ENCODE measurements around the gene IER5.
A peak's percentile ranks its signal among the peaks of the same experiment; 100 is the strongest.

Gene IER5

DNA sequence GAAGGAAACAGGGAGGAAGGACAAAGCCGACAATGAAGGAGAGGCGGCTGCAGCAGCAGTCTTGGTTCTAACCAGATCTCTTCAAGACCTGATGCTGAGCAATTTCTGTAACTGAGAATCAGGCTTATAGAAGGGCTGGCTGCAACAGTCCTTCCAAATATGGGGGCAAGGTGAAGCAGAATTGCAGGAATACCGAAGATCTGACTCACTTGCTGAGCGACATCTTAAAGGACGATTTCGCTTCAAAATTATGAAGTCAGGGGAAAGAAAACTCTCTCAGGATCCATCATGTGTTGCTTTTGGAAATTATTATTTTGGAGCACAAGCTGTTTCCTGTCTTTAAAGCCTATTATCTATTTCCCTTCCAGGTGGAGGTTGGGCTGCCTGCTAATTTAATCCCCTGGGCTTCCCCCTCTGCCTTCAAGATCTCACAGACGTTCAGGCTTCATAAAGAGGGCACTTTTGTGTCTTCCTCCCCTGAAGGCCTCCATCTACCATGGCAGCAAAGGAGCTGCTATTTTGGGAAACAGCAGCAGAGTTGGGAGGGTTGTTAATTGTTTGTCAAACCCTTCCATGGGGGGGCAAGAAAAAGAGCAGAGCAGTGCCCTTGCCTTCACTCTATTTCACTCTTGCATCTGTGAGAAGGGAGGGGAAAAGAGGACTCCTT is 10.8 kb upstream of the IER5 start:
- DNase-seq = no peak

DNA sequence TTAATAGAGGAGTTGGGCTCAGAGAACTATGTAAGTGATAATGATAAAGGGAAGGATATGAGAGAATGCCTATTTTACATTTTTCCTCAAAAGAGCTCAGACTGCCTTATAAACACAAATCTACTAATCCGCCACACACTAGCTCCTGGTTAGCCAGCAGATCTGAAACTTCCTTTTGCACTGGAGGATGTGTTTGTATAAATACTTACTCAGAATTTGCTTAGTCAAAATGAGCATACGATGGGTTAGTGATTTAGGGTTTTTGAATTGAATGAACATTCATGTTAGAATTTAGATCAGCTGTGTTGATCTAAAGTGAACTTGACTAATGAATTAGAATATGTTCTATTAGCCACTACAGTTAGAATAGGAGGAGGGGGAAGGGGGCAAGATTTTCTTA is 9.1 kb upstream of the IER5 start:
- no peak for DNase-seq

DNA sequence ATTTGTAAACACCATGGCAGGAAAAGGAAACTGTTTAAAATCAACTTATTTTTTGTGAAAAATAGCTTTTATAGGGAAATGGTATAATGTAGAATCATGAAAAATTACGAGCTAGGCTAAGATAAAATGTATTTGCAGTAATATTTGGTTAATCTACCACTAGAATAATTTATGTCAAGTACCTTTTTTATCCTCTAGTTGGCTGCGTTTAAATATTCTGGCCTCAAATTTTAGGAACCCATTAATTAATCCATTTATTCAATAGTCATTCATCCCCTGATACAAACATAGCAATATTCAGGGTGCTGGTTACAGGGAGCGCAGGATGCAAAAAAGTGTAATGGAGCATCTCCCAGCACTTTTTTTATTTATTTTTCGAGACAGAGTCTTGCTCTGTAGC is 8.6 kb upstream of the IER5 start:
- DNase-seq = no peak

DNA sequence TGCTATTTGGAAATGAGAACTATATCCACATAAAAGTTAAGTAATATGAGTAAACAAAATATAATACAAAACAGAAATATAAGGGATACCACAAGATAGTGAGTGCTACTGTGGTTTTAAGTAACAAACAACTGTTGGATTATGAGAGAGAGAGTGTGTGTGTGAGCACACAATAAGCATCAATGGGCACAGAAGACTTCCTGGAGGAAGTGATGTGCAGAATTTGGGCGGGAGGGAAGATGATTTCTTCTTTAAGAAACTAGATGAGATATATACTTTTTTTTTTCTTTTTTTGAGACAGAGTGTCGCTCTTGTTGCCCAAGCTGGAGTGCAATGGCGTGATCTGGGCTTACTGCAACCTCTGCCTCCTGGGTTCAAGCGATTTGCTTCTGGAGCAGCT is 7.9 kb upstream of the IER5 start:
- no peak for DNase-seq

- no peak for DNase-seq
These were observed 7.1 kb upstream of the IER5 start for GRCh38 chr1:181081395-181081794.

DNA sequence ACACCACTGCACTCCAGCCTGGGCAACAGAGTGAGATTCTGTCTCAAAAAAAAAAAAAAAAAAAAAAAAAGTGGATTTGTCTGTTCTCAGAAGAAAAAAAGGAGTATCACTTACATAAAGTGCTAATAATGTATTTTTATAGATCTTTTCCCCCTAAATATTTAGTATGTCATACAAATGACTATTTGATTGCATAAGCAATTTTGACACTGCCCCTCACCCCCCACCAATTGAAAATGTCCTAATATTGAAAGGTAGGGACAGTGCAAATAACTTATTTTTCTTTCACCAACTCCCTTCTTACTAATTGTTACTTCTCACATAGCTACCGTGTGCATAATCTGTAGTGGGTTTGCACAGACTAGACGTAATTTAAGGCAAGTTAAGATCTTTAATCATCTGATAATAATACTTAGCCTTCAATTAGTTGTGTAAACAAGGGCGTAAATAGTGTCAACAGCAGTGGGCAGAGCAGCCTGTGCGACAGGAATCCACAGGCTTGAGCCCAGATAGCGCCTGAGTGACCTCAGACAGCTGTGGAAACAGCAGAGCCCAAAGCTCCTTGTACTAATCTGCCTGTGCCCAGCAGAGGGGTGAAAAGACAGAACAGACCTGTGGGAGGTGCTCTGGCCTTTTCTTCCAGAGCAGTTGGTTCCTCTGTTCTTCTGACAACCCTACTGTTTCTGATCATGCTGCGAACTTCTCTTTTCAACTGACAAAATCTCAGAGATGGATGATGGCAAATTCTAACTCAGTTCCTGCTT is 4.5 kb upstream of the IER5 start:
- DNase-seq = peak; percentile 77

GRCh38 chr1:181084606-181084969 is 3.9 kb upstream of the IER5 start:
- no peak for DNase-seq

DNA sequence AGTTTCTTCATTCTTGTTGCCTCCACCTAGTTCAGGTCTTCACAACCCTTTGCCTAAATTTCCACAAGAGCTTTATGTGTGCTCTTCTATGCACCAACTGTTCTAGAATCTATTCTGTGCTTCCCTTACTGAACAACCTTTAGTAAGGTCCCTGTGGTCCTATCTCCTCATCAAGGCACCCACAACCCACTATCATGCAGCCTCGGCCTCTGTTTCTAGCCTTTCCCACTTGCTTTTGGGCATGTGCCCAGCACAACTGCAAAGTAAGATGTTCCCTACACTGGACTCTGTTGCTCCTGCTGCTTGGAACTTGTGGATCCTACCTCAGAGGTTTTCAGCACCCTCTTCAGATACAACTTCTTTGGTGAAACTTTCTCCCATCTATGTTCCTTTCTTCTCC is 2.4 kb upstream of the IER5 start:
- DNase-seq = no peak

- DNase-seq = no peak
These were observed 1.6 kb upstream of the IER5 start for GRCh38 chr1:181086926-181087325.

DNA sequence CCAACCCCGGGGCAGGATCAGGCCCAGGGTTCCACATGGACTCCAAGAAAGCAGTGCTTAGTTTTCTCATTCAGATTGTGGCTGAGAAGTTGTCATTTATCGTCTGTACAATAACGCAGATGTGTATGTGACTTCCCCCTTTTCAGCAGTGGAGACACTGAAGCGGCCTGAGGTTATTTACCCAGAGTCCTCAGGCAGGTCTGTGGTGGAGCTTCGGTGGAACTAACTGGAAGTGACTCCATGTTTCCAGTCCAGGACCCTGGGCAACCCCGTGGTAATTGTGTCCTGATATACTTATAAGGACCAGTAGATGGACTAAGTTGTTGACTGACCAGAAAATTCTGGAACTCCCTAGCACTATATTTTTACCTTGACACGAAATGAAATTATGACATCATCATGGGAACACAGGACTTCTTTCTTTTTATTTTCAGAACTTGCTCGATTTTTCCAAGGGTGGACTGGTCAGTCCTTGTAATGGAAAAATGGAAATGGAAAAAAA is 1.0 kb upstream of the IER5 start:
- no peak for DNase-seq

DNA sequence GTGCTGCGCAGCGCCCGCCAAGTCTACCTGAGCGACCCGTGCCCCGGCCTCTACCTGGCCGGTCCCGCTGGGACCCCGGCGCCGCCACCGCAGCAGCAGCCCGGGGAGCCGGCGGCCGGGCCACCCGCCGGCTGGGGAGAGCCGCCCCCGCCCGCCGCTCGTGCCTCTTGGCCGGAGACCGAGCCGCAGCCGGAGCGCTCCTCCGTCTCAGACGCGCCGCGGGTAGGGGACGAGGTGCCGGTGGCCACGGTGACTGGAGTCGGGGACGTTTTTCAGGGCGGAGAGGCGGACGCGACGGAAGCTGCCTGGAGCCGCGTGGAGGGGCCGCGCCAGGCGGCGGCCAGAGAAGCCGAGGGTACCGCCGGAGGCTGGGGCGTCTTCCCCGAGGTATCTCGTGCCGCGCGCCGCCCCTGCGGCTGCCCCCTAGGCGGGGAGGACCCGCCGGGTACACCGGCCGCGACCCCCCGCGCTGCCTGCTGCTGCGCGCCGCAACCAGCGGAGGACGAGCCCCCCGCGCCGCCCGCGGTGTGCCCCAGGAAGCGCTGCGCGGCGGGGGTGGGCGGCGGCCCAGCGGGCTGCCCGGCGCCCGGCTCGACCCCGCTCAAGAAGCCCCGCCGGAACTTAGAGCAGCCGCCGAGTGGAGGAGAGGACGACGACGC is 646 bp downstream of the IER5 start:
- DNase-seq = peak; percentile 45

DNA sequence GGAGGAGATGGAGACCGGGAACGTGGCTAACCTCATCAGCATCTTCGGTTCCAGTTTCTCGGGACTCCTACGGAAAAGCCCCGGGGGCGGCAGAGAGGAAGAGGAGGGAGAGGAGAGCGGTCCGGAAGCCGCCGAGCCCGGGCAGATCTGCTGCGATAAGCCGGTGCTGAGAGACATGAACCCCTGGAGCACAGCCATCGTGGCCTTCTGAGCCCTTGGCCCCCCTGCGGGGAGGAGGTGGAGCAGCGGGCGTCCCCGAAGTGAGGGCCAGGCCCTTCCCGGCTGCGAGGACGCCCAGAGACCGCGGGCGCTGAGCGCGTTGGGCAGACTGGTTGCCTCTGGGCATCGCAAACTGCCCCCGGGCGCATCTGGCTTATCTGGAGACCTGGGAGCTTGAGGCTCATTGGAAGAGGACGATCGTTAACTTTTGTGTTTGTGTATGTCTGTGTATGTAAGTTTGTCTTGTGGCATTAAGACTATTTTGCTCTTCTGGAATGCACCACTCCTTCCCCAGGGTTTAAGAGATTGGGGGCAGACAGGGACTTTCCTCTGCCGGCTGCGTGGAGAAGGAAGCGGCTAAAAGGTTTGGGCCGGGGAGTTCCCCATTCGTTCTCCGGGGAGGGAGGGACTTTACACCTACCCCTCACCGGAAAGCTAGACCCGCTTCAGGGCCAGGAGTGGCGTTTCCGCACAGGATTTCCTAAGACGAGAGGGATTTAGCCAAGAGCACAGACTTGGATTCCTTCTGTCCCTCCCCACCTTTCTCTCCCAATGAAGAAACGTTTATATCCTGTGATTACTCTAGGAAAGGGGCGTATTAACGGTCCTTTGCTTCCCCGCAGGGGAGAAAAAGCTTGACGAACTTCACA is 1.4 kb downstream of the IER5 start:
- DNase-seq = peak; percentile 91

- peak; percentile 71 for DNase-seq
These were observed 2.2 kb downstream of the IER5 start for GRCh38 chr1:181090641-181091126.

DNA sequence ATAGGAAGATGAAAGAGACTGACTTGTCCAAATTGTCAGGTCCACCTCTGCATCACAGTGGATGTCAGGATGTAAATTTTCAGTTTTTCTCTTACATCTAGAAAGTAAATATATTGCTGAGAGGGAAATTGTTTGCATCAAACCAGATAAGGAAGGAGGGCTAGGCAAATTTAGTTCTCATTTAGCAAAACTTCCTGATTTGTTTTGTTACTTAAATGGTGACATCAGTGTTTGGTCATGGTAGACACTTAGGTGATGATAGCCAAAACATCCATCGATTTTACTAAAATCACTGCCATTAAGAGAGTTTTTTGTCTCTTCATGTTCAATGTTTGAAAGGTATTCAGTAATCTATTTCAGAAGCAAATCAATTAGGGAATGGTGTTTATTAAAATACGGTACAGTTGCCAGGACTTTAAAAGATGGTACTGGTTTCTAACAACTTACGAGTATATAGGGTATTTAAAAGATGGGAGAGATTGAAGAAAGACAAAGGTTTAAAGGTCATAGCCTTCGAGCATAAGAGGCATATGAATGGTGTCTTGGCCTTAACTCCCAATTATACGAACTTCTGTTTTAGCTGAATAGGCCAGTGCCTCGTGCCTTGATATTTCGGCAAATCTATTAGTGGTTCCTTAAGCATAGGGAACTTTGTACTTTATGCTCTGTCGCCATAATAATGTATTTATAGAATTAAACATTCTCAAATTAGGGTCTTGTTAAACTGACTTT is 3.0 kb downstream of the IER5 start:
- DNase-seq = no peak

DNA sequence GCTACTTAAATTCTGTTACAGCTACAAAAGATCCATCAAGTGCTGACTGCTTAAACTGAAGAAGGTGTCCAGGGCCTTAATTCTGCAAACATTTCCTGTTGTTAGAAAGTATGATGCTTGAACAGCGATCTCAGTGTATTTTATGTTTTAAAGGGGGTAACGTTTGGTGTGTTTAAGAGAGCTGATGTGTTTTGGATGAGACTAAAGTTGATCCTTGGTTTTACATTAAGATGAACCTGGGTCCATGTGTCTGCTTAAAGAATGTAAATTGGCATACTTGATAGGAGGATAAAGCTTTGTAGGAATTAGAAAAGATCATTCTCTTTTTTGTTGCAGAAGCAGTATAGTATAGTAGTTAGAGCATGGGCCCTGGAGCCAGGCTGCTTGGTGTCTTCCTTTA is 3.6 kb downstream of the IER5 start:
- no peak for DNase-seq

DNA sequence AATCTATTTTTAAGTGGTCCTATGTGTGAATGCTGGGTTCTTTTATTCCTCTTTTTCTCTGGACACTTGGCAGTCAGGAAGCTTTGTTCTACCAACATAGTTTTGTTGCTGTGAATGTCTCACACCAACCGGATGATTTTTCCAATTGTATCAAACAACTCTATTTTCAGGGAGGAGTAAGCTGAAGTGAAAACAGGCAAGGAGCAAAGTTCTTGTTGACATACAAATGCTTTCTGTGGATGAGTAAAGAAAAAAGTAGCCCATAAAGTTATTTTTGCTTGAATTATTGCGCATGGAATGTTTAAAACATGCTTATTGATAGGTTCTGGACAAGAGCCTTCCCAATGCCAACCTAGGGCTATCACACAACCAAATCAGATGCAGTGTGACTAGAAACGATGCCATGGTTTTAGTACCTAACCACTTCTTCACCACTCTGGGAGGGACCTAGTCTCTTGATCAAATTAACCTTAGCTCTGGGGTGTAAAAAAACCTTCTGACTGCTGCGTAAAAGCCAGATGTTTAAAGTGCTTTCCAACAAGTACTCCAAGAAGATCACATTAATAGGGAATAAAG is 4.5 kb downstream of the IER5 start:
- DNase-seq = no peak

DNA sequence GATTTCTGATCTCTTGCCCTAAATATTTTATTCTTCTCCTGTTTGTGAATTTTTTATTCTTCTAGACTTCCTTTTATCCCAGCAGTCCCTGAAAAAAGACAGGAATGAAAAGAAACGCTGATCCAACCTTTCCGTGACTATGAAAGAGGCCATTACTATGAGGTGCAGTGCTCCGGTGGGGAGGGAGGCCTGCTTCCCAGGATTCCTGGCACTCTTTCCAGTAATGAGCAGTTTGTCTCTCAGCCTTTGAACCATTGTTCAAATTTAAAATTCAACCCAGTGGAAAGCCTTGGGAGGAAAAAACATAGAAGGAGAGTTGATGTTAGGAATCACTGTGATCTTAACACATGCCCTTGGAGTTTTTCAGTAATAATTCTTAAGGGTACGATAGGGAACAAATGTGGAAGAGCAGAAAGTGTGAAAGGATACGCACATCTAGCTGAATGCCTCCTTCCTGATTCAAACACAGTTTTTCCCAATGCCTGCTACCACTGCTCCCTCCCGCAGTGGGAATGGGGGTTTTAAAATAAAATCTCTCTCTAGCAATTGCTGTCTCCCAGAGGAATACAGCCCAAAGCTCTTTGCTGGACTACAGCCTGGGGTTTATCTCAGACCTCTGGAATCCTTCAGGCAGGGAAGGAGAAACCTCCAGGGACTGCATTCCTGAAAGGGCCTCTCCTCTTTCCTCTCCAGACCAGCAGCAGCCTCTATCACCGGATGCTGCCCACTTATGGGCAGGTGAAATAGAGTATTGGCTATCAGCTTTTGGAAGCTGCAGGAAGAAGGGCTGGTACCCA is 6.1 kb downstream of the IER5 start:
- DNase-seq = no peak

DNA sequence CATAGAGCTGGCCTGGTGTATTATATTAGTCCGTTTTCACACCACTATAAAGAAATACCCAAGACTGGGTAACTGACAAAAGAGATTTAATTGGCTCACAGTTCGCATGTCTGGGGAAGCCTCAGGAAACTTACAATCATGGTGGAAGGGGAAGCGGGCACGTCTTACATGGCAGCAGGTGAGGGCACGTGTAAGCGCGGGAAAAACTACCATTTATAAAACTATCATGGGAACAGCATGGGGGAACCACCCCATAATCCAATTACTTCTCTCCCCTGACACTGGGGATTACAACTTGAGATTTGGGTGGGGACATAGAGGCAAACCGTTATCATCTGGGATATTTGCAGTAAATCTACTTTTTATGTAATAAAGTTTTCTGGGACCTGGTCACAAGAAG is 6.8 kb downstream of the IER5 start:
- DNase-seq = no peak

DNA sequence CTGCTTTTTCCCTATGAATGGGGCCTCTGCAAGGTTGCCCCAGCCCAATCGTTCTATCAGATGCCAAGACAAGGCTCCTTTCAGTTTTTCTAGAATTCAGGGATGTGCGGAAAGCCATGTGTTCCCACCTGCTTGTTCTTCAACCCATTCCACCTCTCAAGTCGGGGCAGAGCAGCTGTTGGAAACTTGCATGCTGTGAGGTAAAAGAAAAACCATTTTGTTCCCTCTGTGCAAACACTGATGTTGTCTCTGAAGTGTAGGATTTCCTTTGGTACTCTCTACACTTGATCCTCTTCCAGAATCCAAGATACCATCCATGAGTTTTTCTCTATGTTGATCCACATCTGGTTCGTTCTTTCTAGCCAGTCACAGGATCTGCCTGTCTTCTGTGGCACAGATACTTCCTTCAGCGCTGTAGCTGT is 7.3 kb downstream of the IER5 start:
- no peak for DNase-seq

DNA sequence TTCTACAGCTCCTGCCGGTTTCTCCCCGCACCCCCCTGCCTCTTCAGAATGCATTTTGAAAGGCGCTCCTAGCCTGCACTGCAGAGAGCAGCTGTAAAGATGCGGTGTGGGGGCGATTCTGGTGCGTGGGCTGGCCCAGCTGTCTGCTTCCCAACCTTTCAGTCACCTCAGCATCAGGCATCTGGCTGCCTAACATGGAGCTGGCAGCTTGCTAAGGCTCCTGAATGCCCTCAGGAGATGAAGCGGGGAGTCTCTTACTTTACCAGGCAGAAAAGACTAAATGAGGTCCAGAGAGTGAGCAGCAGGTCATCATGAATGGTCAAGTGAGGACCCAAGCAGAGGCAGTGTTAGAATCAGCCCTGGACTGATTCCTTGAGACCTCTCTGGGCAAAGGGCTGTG is 8.7 kb downstream of the IER5 start:
- no peak for DNase-seq

Measured in CD4-positive, alpha-beta T cell treated with Interleukin-12 subunit alpha and Interleukin-12 subunit beta, for 1 hour (primary cell).